NCI-H446 (cell line): ENCODE data around the gene DCST2.

Source experiments
- DNase-seq, 2 experiments: peaks; one replicate each; lab custom pipeline; 2025; lab: John Stamatoyannopoulos, UW

Gene DCST2

GRCh38 chr1:155069551-155070157, 36.1 kb upstream of the DCST2 start:
- peak; percentile 59 to 86 for DNase-seq

- DNase-seq, result no peak
Measured at GRCh38 chr1:155068599-155068998, 35.0 kb upstream of the DCST2 start.

DNA sequence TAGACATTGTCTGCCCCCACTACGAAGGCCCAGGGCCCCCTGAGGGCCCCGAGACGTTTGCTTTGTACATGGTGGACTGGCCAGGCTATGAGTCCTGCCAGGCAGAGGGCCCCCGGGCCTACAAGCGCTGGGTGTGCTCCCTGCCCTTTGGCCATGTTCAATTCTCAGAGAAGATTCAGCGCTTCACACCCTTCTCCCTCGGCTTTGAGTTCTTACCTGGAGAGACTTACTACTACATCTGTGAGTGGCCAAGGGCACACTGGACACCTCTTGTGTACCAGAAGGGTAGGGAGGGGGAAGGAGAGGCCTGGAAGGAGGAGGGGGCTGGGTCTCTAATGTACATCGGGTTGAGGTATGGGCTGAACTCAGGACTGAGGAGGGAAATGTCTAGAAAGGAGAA, 33.2 kb upstream of the DCST2 start:
- DNase-seq, result no peak

DNA sequence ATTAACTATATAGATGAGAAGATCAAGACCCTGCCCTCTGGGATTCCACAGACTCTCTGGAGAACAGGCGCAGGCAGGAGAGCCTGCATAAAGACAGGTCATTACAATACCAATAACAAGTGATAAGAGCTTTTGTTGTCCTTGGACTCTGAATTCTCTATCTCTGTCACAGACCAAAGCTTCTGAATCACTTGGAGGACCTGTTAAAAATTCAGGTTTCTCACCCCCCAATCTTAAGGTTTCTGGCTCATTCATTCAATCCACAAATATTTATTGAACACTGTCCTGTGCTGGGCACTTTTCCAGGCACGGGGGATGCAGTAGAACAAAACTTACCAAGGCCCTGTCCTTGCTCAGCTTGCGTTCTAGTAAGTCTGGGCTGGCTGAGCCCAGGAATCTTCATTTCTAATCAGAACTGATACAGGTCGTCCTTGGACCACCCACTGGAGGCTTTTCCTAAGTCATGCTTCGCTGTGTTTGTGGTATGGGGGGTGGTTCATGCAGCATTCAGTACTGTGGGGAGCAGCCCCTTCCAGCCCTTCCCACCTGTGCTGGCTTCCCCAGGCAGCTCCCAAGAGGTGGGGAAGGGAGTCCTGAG, 31.4 kb upstream of the DCST2 start:
- DNase-seq, result no peak

GRCh38 chr1:155064111-155064831, 30.7 kb upstream of the DCST2 start:
- DNase-seq, result no peak

DNA sequence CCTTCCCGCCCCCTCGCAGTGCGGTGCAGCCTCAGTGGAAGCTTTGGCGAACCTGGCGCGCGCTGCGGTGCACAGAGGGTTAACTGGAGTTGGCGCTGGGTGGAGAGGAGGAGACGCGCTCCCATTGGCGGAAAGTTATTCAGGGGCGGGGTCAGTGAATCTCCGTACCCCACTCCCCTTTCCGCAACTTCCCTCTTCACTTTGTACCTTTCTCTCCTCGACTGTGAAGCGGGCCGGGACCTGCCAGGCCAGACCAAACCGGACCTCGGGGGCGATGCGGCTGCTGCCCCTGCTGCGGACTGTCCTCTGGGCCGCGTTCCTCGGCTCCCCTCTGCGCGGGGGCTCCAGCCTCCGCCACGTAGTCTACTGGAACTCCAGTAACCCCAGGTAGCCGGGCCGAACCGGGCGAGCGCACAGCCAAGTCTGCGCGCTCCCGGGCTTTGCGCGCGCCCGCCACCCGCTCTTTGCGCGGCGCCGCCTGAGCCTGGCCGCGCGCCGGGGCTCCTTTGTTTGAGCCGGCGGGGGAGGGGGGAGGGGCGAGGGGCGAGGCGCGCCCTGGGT, 30.0 kb upstream of the DCST2 start, which contains the start of gene EFNA4:
EFNA4 (plus strand) TSS at position 191 of the 561 bp plus-strand sequence; CDS start at position 275, 84 bp downstream.
- DNase-seq, result peak; percentile 28 to 73

DNA sequence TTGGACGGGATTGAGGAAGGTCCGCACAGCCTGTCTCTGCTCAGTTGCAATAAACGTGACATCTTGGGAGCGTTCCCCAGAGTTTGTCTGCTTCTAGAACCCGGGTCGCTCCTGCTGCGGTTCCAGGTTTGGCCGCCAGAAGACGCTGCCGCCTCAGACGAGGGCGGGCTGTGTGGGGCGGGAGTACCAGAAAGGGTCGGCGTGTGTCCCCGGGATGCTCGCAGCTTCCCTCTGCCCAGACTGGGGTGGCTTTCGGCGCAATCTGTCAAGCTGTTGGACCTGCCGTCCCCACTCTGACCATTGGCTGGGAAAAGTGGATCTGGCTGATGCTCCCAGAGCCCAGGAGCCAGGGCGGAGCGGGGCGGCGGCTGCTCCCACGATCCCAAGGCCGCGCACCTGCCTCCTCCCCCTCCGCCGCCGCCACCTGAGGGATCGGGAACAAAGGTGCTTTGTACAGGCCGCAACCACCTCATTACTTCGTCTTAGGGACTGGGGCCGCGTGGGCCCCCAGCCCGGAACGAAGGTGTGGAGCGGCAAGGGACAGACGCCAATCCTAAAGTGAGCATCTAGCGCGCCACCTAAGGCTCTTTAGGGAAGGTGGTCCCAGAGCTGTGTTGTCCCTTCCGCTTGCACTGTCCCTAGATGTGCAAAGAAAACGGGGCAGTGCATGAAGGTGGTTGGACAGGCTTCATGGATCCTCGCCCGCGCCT, 29.3 kb upstream of the DCST2 start:
- DNase-seq, result peak in 1 of 2 experiments; percentile 47

GRCh38 chr1:155062151-155062686, 28.6 kb upstream of the DCST2 start:
- no peak for DNase-seq

DNA sequence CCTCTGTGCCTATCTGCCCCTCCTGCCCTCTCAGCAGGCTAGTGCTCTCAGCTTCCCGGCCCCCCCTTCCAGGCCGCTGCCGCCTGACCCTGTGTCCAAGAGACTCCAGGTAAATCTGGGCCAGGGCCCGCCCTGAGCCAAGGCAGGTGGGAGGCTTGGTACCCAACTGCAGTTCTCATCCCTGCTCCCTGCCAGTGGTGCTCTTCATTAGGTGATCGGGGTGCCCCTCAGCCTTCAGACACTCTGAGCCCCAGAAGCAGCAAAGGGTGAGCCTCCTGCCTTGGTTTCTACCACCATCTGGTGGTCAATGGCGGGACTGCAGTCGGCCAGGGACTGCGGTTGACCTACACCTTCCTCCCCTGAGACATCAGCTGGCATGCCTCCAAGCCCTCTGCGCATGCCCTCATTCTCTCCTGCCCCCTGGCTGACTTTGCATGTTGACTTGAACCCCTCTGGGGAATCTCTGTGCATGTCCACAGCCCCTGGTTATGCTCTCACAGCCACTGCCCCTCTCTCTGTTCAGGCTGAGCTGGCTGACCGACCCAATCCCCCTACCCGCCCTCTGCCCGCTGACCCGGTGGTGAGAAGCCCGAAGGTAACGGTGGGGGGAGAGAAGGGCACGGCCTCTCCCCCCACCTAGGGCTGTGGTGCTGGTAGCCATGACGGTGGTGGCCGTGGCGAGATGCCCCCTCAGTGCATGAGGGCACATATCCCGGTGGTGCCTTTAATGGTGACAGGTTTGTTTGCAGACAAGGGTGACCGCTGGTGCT, 28.0 kb upstream of the DCST2 start:
- DNase-seq, result peak; percentile 60 to 81

DNA sequence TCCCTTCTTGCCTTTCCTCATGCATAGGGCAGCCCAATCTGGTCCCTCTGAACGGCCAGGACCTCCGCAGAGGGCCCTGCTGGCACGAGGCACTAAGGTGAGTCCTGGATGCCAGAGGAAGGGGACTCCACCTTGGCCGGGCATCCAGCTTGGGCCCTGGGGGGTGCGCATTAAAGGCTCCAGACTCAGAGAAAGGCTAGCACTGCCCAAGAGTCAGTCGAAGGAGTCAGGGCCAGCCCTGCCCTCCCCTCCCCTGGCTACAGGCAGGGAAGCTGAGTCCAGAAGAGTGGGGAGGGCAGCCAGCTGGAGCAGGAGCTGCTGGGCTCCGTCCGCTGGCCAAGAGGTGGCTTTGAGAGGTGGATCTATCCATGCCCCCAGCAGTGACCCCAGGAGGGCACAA, 27.2 kb upstream of the DCST2 start:
- no peak for DNase-seq

- DNase-seq, result no peak
Measured at GRCh38 chr1:155057788-155058211, 24.2 kb upstream of the DCST2 start.

DNA sequence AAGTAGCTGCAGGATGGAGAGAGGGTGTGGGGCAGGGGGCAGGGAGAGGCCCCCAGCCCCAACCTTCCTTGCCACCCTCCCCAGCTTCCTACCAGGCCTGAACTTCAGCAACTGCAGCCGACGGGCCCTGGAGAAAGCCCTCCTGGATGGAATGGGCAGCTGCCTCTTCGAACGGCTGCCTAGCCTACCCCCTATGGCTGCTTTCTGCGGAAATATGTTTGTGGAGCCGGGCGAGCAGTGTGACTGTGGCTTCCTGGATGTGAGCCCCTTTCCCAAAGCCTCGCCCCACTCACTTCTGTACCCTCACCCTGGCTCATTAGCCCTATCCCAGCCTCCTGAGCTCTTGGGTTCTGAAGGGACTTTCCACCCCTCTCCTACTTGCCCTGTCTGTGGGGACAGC, 23.5 kb upstream of the DCST2 start:
- no peak for DNase-seq

- no peak for DNase-seq
Measured at GRCh38 chr1:155053531-155054105, 20.0 kb upstream of the DCST2 start.

DNA sequence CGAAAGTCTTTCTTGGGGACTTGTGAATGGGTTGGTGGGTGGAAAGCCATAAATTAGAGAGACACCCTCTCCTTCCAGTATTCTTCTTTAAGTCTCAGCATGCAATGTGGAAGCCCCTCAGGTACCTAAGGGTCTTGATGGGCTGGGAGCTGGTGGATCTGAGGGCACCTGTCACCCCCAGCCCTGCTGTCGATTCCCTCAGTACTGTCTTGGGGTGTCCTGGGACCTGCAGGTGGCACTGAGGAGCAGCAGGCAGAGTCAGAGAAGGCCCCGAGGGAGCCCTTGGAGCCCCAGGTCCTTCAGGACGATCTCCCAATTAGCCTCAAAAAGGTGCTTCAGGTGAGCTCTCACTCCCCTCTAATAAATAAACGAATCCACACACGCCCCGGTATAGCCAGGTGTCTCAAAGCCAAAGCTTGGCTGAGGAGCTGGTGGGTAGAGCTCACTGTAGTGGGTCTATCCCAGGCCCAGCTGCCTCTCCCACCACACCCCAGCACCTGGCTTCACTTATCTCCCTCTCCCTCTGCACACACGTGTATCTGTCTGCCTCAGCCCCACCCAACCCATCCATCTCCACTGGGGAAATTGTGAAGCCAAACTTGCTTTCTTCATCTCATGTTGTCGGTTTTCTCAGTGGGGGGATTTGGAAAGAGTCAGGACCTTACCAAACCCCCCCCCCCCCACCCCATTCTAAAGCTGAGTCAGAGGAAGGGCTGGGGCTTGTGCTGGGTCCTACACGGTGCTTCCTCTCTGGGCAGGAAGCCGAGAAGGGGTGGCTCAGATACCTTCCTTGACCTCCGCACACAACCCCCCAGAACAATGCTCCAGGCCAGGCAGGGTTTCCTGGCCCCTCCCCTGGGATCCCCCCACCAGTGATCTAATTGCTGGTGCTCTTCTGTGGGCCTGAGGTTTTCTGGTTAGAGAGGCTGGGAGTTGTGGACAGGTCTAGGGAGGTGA, 19.1 kb upstream of the DCST2 start:
- no peak for DNase-seq

GRCh38 chr1:155051777-155052398, 18.3 kb upstream of the DCST2 start:
- DNase-seq, result peak; percentile 23 to 39

GRCh38 chr1:155051342-155051776, 17.8 kb upstream of the DCST2 start:
- no peak for DNase-seq

DNA sequence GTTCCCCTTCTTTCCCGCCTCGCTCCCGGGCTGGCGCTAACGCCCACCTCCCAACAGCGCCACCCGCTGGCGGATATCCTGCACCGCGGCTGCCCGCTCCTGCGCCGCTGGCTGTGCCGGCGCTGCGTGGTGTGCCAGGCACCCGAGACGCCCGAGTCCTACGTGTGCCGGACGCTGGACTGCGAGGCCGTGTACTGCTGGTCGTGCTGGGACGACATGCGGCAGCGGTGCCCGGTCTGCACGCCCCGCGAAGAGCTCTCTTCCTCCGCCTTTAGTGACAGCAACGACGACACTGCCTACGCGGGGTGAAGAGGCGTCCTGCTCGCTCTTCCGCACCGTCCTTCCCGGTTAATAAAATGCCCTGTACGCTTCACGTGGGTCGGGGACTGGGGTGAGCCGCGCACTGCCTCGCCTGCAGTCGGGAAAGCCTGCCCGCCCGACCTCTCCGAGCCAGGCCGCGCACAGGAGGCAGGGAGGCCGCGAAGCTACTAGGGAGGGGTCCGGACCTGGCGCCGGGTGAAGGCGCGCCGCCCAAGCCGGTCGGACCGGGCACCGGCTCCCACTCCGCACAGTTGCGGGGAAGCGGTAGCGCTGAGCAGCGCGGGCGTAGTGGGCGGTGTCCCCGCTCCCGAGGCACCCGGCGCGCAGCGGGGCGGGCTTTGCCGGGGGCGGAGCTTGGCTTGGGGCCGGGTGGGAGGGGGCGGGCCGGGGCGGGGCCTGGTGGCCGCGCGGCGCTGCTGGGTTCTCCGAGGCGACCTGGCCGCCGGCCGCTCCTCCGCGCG, 17.2 kb upstream of the DCST2 start, which contains the start of gene ADAM15:
ADAM15 (plus strand) TSS at position 757 of the 782 bp plus-strand sequence. CDS start 71 bp downstream, outside the sequence.
- peak; percentile 54 to 81 for DNase-seq
